Stimulated activated naive B cell treated with anti-CD40 and anti-IgM and Interleukin-4, amounts not matched to agents 10 μg/mL and 1 μg/mL and 100 μg/mL, for 72 hours (primary cell): Measurements from ENCODE around the gene MAP1B.
A peak's percentile ranks its signal among the peaks of the same experiment; 100 is the strongest.

Experiments used
- ATAC-seq, 2 donors: fragments of 150-1000 bp; cut with Tn5 transposase; replicated peaks; 2 replicates each; pipeline ENCODE4 v1.10.0; 2021; ENCODE audit warnings: moderate library complexity in 1 of 2
- DNase-seq: peaks from one replicate; pipeline ENCODE4 v3.0.0; 2021
- H3K27ac Mint-ChIP-seq: one replicate; pipeline ENCODE4 v1.8.0; 2022; ENCODE audit warnings: mild to moderate bottlenecking, mixed read lengths
- H3K27me3 Mint-ChIP-seq, 2 donors: one replicate each; pipeline ENCODE4 v1.8.0; 2022; ENCODE audit warnings: mixed read lengths in 2 of 2
- H3K36me3 Mint-ChIP-seq, 2 donors: one replicate each; pipeline ENCODE4 v1.8.0; 2022; ENCODE audit warnings: mixed read lengths in 2 of 2, mild to moderate bottlenecking in 1 of 2
- H3K4me1 Mint-ChIP-seq, 2 donors: one replicate each; pipeline ENCODE4 v1.8.0; 2022; ENCODE audit warnings: mixed read lengths in 2 of 2, mild to moderate bottlenecking in 1 of 2
- H3K4me3 Mint-ChIP-seq, 2 donors: one replicate each; pipeline ENCODE4 v1.8.0; 2022; ENCODE audit warnings: mild to moderate bottlenecking in 2 of 2, mixed read lengths in 2 of 2, moderate library complexity in 1 of 2
- H3K9me3 Mint-ChIP-seq, 2 donors: one replicate each; pipeline ENCODE4 v1.8.0; 2022; ENCODE audit warnings: mixed read lengths in 2 of 2, mild to moderate bottlenecking in 1 of 2

MAP1B gene

DNA sequence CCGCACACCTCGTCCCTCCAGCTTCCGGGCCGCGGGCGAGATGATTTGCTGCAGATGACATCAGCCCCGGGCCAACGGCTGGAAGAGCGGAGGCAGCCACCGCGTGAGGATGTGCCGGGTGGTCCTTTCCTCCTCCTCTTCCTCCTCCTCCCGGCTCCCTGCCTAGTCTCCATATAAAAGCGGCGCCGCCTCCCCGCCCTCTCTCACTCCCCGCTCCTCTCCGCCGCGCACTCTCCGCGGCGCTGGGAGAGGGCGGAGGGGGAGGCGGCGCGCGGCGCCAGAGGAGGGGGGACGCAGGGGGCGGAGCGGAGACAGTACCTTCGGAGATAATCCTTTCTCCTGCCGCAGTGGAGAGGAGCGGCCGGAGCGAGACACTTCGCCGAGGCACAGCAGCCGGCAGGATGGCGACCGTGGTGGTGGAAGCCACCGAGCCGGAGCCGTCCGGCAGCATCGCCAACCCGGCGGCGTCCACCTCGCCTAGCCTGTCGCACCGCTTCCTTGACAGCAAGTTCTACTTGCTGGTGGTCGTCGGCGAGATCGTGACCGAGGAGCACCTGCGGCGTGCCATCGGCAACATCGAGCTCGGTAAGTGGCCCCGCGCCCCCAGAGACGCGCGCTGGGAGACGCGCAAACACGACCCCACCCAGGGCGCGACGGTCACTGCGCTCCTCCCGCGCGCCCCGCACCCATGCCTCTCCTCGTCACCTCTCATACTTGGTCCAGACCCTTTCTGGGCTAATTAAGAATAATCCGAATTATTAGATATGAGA lies at the start of gene MAP1B:
TSS of gene MAP1B (plus strand) at position 345 of the 770 bp plus-strand sequence. CDS start at position 402, 57 bp downstream.
- Mint-ChIP-seq H3K4me1 (peaks cover 12 to 23% of the 10 kb centered on the region in 2 donors), H3K9me3 (peaks cover 0 to 4% of the 10 kb centered on the region in 2 donors), H3K27me3 (peaks cover 44 to 64% of the 10 kb centered on the region in 2 donors), H3K27ac (no peak within 1 kb of the TSS), H3K4me3 (peak within 1 kb of the TSS; percentile 75 to 79), H3K36me3 (no peaks in the 10 kb centered on the region)
- DNase-seq (peak; percentile 2), ATAC-seq (peak; percentile 17 to 20)

DNA sequence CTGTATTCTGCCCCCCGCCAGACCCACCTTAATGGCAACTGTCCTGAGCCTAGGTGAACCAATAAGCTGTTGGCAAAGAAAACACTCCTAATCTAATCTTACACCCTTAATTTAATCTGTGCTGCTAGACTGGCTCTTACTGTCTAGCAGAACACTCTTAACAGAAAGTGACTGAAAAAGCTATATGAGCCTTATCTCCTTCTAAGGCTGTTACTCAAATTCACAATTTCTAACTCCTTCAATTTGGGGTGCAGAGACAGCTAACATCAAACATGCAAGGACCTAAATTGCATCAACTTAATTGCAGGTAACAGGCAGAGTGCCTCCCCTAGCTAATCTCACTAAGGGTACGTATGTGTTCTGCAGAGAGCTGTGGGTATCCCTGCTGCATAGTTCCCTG lies 49.5 kb upstream of the MAP1B start:
- no peak overlapping the region for H3K4me3 Mint-ChIP-seq
- no peaks in the 10 kb centered on the region for H3K27me3 Mint-ChIP-seq
- DNase-seq (no peak), ATAC-seq (no peak)
- H3K9me3 Mint-ChIP-seq, result peaks cover 0 to 3% of the 10 kb centered on the region in 2 donors
- H3K27ac Mint-ChIP-seq, result no peak overlapping the region
- no peaks in the 10 kb centered on the region for H3K4me1 Mint-ChIP-seq
- no peaks in the 10 kb centered on the region for H3K36me3 Mint-ChIP-seq

DNA sequence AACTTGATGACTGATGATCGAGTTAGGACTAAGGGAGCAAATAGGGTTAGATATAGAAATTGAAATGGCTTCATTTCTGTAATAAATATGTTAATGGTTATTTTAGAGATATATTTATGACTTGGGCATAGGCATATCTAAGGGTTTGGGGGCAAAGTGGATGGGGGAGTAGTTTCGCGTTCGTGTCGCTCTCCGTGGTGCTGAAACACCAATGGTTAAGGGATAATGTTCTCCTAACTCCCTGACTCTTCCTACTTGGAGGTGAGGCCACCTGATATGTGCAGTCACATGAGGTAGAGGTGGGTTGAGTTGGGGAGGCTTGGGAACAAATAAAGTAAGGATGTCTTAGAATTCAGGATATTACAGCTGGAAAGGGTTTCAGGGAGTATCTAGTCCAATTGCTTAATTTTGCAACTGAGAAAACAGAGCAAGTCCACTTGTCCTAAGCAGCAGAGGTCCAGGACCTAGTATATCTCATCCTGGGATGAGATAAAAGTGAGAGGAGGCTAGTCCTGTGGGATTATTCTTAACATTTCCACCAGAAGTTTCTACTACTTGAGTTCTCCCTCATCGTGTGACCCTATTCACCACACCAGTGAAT lies 44.0 kb upstream of the MAP1B start:
- ATAC-seq (no peak), DNase-seq (no peak)
- Mint-ChIP-seq H3K27ac (no peak overlapping the region), H3K36me3 (no peaks in the 10 kb centered on the region), H3K27me3 (peaks cover 5 to 14% of the 10 kb centered on the region in 2 donors), H3K9me3 (no peaks in the 10 kb centered on the region), H3K4me1 (no peaks in the 10 kb centered on the region), H3K4me3 (no peak overlapping the region)

DNA sequence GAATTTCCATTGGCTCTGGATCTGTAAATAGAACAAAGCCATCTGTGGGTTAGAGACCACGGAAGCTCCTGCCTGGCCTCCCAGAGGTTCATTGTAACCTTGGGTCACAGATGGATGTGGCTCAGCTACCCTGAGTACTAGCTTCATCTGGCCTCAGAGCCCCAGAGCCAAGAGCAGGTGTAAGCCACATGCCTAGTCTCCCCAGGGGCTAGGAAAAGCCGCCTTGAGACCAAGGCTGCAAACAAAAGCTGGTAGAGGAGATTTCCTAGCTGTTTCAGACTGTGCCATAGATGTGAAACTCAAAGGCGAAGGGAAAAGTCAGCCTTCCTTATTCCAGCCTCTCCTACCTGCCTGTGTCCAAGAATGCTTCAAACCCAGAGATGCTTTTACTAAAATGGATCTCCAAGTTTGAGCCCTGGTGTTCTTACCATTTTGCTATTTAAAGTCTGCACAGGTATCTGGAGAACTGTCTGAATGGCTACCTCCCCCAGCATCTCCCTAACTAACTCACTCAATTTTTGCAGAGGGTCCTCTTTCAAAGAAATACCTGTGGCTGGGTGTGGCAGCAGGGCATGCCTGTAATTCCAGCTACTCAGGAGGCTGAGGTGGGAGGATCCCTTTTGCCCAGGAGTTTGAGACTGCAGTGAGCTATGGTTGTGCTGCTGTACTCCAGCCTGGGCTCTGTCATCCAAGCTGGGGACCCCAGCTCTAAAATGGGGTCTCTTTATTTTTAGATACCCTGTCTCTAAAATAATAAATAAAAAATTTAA lies 42.3 kb upstream of the MAP1B start:
- H3K27ac Mint-ChIP-seq, result no peak overlapping the region
- no peak overlapping the region for H3K4me3 Mint-ChIP-seq
- no peak for DNase-seq
- no peaks in the 10 kb centered on the region for H3K9me3 Mint-ChIP-seq
- H3K36me3 Mint-ChIP-seq, result no peaks in the 10 kb centered on the region
- no peaks in the 10 kb centered on the region for H3K4me1 Mint-ChIP-seq
- ATAC-seq, result no peak
- H3K27me3 Mint-ChIP-seq, result peaks cover 13 to 18% of the 10 kb centered on the region in 2 donors

DNA sequence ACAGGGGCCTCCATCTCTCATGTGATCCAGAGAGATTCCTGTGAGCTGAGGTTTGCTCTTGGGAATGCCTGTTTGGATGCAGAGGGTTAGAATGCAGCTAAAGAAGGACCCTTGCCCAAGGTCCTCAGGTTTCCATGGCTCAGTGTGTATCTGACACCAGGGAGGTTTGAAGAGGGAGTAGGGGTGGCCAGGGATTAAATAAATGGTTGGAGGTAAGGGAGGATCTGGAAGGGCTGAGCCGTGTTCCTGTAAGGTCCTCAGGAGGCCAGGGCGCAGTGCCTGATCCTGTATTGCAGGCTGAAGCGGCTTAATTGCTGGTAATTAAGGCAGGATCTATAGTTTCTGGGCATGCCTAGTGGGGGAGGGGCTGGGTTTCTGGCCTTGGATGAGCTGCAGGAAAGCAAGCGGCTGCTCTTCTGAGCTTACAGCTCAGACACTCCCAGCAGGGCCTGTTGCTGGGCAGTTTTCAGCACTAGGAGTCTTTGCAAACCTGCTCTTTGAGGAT lies 41.5 kb upstream of the MAP1B start:
- no peak overlapping the region for H3K4me3 Mint-ChIP-seq
- H3K27me3 Mint-ChIP-seq, result peaks cover 13 to 23% of the 10 kb centered on the region in 2 donors
- DNase-seq (no peak), ATAC-seq (no peak)
- H3K27ac Mint-ChIP-seq, result no peak overlapping the region
- no peaks in the 10 kb centered on the region for H3K36me3 Mint-ChIP-seq
- no peaks in the 10 kb centered on the region for H3K4me1 Mint-ChIP-seq
- no peaks in the 10 kb centered on the region for H3K9me3 Mint-ChIP-seq

DNA sequence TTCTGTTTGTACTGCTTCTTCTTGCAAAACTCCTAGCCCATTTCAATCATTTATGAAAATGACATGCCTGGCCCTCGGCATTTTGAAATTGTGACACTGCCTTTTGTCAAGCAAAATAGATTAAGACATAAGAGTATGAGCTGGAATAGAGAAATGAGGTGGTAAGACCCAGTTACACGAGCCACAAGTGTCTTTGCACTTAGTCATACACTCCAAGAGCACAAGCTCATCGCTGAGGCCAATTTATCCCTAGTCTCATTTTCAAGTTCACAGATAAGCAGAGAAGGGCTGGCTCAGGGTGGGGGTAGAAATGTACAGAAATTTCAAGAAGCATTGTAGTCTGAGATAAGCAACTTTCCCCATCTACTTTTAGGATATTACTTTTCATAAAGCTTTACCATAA lies 40.6 kb upstream of the MAP1B start:
- ATAC-seq, result no peak
- Mint-ChIP-seq H3K27ac (no peak overlapping the region), H3K27me3 (peaks cover 13 to 24% of the 10 kb centered on the region in 2 donors), H3K9me3 (no peaks in the 10 kb centered on the region), H3K4me1 (no peaks in the 10 kb centered on the region), H3K4me3 (no peak overlapping the region), H3K36me3 (no peaks in the 10 kb centered on the region)
- no peak for DNase-seq

DNA sequence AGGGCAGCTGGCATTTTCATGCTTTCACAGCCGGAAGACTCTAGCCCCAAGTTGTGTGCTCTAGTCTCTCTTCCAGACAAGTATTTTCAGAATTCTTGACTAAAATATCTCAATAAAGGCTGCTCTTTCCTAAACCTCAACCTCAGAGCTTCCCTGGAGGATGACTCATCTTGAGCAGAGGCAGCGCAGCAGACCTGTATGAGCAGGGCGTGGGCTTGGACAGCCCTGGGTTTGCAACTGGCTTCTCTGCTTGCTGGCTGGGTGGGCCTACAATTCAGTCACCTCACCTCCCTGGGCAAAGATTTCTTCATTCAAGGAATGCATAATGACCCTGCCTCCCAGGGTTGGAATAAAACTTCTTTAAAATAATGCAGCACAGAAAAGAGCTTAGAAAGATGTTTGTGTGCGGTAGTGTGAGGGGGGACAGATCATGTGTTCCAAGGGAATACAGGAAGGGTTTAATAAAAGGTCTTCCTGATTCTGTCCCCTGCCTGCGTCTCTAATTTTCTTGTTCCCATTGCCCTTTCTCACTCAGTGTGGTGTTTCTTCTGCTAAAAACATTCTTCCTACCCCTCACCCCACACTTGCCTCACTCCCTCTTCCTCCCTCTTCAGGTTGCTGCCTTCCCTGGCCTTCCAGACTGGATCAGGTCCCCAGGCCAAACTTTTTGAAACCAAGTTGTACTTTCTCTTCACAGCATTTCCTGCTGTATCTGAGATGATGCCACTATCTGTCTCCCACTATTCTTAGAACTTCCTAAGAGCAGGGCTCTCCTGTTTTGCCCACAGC lies 39.4 kb upstream of the MAP1B start:
- Mint-ChIP-seq H3K4me3 (no peak overlapping the region), H3K27ac (no peak overlapping the region), H3K4me1 (no peaks in the 10 kb centered on the region), H3K9me3 (no peaks in the 10 kb centered on the region), H3K27me3 (peaks cover 16 to 30% of the 10 kb centered on the region in 2 donors), H3K36me3 (no peaks in the 10 kb centered on the region)
- ATAC-seq (no peak), DNase-seq (no peak)

DNA sequence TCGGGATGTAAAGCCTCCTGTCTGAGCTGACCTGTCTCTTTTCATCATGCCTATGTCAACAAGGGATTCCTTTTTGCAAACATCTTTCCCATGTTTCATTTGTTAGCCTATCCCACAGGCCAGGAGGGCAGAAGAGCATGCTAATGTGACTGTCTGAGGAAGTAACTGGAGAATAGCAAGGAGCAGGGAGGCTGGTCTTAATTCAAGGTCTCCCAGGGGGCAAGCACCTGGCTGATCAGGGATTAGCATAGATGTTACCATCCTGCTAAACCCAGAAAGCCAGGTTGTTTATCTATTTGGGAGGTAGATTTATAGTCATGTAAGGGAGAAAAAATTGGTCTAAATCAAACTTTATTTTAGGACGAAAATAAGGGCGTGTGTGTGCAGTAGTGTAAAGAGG lies 36.7 kb upstream of the MAP1B start:
- Mint-ChIP-seq H3K4me3 (no peak overlapping the region), H3K9me3 (no peaks in the 10 kb centered on the region), H3K27ac (no peak overlapping the region), H3K4me1 (no peaks in the 10 kb centered on the region), H3K36me3 (no peaks in the 10 kb centered on the region), H3K27me3 (peaks cover 16 to 29% of the 10 kb centered on the region in 2 donors)
- ATAC-seq (no peak), DNase-seq (no peak)

DNA sequence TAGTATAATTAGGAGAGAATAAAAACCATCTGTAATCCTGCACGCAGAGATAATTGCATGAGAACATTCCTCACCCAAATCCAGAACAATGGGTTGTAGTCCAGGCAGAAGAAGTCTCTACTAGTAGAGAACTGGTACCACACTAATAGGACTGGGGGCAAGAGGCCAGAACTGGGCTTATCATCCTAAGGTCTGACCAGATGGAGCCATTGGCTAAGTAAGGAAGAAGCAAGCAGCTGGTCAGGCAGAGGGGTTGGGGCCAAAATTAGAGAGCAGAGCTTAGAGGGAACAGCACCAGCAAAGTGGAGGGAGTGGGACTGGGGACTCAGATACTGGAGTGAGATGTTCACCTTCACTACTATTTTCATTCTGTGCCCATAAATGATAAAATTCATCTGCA lies 35.4 kb upstream of the MAP1B start:
- Mint-ChIP-seq H3K27me3 (peaks cover 16 to 22% of the 10 kb centered on the region in 2 donors), H3K27ac (no peak overlapping the region), H3K4me1 (no peaks in the 10 kb centered on the region), H3K4me3 (no peak overlapping the region), H3K36me3 (no peaks in the 10 kb centered on the region), H3K9me3 (no peaks in the 10 kb centered on the region)
- ATAC-seq (no peak), DNase-seq (no peak)

DNA sequence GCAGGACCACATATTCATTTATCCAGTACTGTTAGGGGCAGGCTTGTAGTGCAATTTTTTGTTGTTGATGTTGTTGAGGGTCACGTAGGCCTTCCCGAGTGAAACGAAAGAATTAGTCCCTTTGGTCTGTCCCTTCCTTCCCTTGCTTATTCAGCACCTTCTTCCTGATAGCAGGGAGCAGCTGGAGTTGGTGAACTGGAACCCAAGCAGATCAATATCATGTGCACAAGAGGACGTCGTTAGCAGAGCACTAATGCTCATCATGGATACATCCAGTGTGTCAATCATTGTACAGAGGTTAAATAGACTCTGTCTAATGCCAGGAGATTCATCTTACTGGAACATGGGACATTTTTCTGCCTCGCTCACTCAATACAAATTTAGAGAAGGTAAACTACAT lies 33.0 kb upstream of the MAP1B start:
- Mint-ChIP-seq H3K36me3 (no peaks in the 10 kb centered on the region), H3K9me3 (no peaks in the 10 kb centered on the region), H3K4me3 (no peak overlapping the region), H3K4me1 (no peaks in the 10 kb centered on the region), H3K27ac (no peak overlapping the region), H3K27me3 (peaks cover 13 to 22% of the 10 kb centered on the region in 2 donors)
- DNase-seq, result no peak
- ATAC-seq, result no peak

DNA sequence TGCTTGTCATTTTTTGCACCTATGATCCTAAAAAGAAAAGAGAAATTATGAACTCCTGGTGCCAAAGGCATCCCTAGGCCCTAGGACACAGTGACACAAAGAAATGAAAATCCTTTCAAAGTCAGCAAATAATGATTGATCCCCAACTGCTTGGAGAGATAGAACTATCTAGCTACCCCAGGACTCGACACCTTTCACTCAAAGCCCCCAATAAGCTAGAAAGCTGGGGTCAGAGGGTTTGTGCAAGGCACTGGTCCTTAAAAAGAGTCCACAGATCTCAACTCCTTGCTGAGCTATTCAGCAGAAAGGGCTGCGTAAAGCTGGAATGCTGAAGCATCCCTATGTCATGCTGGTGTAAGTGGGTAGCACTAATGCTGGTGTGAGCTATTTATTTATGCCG lies 31.8 kb upstream of the MAP1B start:
- Mint-ChIP-seq H3K9me3 (no peaks in the 10 kb centered on the region), H3K4me3 (no peak overlapping the region)
- no peak for ATAC-seq

DNA sequence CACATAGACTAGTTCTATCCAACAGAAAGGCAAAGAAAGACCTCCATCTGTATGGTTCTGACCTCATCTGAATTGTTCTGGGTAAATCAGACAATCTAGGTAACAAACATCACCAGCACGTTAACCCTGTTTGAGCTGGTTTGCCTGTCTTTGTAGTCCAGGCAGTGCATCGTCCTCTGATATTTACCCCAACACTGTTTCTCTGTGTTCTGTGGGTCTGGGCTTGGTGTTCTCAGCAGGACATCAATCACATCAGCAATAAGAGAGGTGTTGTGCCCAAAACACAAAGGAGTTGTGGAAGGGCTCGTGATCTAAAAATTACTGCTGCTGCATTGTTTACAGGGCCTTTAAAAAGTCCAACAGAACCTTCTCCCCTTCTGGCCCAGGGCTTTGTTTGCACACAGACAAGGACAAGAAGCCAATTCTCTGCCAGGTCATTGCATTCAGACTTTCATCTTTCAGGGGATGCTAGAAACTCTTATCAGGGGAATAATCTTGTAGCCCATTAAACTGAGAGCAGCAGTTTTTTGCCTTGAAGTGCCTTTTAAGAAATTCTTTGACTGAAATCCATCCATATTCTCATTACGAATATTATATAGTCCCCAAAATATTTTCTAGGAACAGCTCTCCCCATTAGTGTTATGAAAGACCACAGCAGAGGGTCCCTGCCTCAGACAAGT lies 30.5 kb upstream of the MAP1B start:
- Mint-ChIP-seq H3K27me3 (peaks cover 14 to 23% of the 10 kb centered on the region in 2 donors), H3K36me3 (no peaks in the 10 kb centered on the region), H3K9me3 (no peaks in the 10 kb centered on the region), H3K4me1 (no peaks in the 10 kb centered on the region), H3K27ac (no peak overlapping the region), H3K4me3 (no peak overlapping the region)
- no peak for DNase-seq
- no peak for ATAC-seq

More for the DNA sequence above, 31.8 kb upstream of the MAP1B start:
- DNase-seq, result no peak
- no peaks in the 10 kb centered on the region for H3K4me1 Mint-ChIP-seq
- no peak overlapping the region for H3K27ac Mint-ChIP-seq
- H3K27me3 Mint-ChIP-seq, result peaks cover 13 to 26% of the 10 kb centered on the region in 2 donors
- H3K36me3 Mint-ChIP-seq, result no peaks in the 10 kb centered on the region

DNA sequence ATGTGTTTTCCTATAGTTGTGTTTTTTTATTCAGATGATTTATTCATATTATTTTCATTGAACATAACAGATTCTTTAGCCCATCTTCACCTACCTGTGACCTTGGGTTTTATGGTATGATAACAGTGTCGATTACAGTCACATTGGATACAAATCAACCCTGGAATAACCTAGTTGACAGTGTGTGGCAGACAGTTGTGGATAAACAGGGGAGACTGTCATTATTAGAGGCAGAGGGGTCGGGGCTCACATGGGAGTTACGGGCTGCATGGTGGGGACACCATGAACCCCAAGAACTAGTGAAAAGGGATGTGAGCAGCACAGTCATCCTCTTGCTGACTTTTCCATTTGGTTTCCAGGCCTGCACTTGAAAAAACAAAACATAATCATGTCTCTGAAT lies 29.9 kb upstream of the MAP1B start:
- ATAC-seq, result no peak
- no peaks in the 10 kb centered on the region for H3K9me3 Mint-ChIP-seq
- peaks cover 17 to 24% of the 10 kb centered on the region in 2 donors for H3K27me3 Mint-ChIP-seq
- DNase-seq, result no peak
- no peaks in the 10 kb centered on the region for H3K4me1 Mint-ChIP-seq
- no peak overlapping the region for H3K4me3 Mint-ChIP-seq
- no peak overlapping the region for H3K27ac Mint-ChIP-seq
- no peaks in the 10 kb centered on the region for H3K36me3 Mint-ChIP-seq
